HG03280 (cell line): ENCODE results near the gene SLCO2A1.

Source experiments
- ATAC-seq: cut with Tn5 transposase; IDR thresholded peaks from one replicate; pipeline ENCODE4 v1.9.1; 2021; ENCODE audit warnings: mild to moderate bottlenecking, moderate library complexity; ENCODE audit not compliant: unreplicated experiment

The SLCO2A1 gene

GRCh38 chr3:133935843-133936769, 93.6 kb downstream of the SLCO2A1 start:
- no peak for ATAC-seq

- ATAC-seq, result no peak
Measured at GRCh38 chr3:133934996-133935842, 94.5 kb downstream of the SLCO2A1 start.

- no peak for ATAC-seq
Measured at GRCh38 chr3:133934073-133934970, 95.4 kb downstream of the SLCO2A1 start.

GRCh38 chr3:133933097-133934024, 96.4 kb downstream of the SLCO2A1 start:
- ATAC-seq, result no peak

GRCh38 chr3:133932009-133932408, 97.7 kb downstream of the SLCO2A1 start:
- ATAC-seq, result no peak

- no peak for ATAC-seq
Measured at GRCh38 chr3:133931084-133931483, 98.6 kb downstream of the SLCO2A1 start.

GRCh38 chr3:133930341-133930933, 99.3 kb downstream of the SLCO2A1 start:
- no peak for ATAC-seq

- ATAC-seq, result no peak
Measured at GRCh38 chr3:133928903-133929607, 100.7 kb downstream of the SLCO2A1 start.

GRCh38 chr3:133928136-133928893, 101.4 kb downstream of the SLCO2A1 start:
- ATAC-seq, result no peak

- peak; percentile 79 for ATAC-seq
Measured at GRCh38 chr3:133927540-133928066, 102.1 kb downstream of the SLCO2A1 start.

- ATAC-seq, result peak; percentile 18
Measured at GRCh38 chr3:133926736-133927539, 102.8 kb downstream of the SLCO2A1 start.

- ATAC-seq, result no peak
Measured at GRCh38 chr3:133925960-133926735, 103.6 kb downstream of the SLCO2A1 start.

GRCh38 chr3:133924041-133924440, 105.7 kb downstream of the SLCO2A1 start:
- ATAC-seq, result no peak

- no peak for ATAC-seq
Measured at GRCh38 chr3:133921592-133921991, 108.1 kb downstream of the SLCO2A1 start.

- no peak for ATAC-seq
Measured at GRCh38 chr3:133917144-133917543, 112.6 kb downstream of the SLCO2A1 start.
